ENCODE results near the gene ACTG1. TPM values are rescaled to one million over a fixed set of nuclear protein-coding genes. Genes with fewer than 3 reads are reported as not detected.

ACTG1 gene
- total and polyA plus RNA-seq, 2 of the 13 experiments (the other 11 are each of a cell fraction or from before 2014, with no cell fraction given), result 973 to 1,138 TPM

DNA sequence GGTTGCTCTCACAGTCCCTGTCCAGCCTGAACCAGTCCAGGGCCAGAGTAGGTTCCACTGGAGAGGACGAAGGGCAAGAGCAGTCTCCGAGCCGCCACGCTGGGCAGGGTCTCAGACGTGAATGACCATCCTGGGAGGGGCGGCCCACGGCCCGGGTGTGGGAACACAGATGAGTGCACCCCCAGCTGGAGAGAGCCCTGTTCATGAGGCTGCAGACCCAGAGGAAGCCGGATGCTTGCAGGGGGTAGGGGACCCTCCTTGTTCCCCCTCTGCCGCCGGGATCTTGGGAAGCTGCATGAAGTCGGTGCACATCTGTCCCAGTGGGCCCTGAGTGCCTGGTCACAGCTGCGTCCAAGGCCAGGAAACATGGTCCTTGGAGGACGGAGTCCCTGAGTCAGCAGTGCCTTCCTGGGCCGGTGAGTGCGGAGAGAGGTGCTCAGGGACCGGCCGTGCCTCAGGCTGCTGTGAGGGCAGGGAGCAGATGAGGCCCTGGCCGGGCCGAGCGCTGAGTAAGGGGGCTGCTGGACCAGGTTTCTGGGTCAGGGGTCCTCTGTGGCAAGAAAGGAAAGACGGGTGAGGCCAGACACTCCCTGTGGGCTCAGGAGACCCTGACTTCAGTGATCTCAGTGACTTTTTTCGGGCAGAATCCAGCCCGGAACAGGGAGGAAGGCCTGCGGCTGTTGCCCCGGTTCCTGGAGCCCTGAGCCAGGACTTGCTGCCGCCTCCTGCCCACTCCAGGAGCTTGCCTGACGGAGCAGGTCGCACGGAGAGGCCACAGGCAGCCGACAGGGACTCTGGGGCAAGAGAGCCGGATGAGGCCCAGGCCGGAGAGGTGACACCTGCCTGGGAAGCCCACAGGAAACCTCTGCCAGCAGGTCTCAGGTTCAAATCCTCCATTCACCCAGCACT, 45.8 kb downstream of the ACTG1 start (continued):
- TF ChIP-seq, protein P1, sequence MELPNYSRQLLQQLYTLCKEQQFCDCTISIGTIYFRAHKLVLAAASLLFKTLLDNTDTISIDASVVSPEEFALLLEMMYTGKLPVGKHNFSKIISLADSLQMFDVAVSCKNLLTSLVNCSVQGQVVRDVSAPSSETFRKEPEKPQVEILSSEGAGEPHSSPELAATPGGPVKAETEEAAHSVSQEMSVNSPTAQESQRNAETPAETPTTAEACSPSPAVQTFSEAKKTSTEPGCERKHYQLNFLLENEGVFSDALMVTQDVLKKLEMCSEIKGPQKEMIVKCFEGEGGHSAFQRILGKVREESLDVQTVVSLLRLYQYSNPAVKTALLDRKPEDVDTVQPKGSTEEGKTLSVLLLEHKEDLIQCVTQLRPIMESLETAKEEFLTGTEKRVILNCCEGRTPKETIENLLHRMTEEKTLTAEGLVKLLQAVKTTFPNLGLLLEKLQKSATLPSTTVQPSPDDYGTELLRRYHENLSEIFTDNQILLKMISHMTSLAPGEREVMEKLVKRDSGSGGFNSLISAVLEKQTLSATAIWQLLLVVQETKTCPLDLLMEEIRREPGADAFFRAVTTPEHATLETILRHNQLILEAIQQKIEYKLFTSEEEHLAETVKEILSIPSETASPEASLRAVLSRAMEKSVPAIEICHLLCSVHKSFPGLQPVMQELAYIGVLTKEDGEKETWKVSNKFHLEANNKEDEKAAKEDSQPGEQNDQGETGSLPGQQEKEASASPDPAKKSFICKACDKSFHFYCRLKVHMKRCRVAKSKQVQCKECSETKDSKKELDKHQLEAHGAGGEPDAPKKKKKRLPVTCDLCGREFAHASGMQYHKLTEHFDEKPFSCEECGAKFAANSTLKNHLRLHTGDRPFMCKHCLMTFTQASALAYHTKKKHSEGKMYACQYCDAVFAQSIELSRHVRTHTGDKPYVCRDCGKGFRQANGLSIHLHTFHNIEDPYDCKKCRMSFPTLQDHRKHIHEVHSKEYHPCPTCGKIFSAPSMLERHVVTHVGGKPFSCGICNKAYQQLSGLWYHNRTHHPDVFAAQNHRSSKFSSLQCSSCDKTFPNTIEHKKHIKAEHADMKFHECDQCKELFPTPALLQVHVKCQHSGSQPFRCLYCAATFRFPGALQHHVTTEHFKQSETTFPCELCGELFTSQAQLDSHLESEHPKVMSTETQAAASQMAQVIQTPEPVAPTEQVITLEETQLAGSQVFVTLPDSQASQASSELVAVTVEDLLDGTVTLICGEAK (IDR thresholded peaks at IDR 0.05), result no peak
- TF ChIP-seq, protein P1 (CRISPR knock-in tag; IDR thresholded peaks at IDR 0.05), result peak; percentile 48; the same call in 1 of the 2 replicates
- TF ChIP-seq GTF3A (CRISPR knock-in tag; conservative IDR thresholded peaks at IDR 0.05) (no peak), ZNF740 (CRISPR knock-in tag; IDR thresholded peaks at IDR 0.05) (no peak), ZNF761 (CRISPR knock-in tag; conservative IDR thresholded peaks at IDR 0.05) (no peak)
